Measurements from ENCODE around the gene SLC16A11. TPM values are rescaled to one million over a fixed set of nuclear protein-coding genes. Genes with fewer than 3 reads are reported as not detected.

Gene SLC16A11
- total RNA-seq, 1 donor from 2014 or later, result not detected

DNA sequence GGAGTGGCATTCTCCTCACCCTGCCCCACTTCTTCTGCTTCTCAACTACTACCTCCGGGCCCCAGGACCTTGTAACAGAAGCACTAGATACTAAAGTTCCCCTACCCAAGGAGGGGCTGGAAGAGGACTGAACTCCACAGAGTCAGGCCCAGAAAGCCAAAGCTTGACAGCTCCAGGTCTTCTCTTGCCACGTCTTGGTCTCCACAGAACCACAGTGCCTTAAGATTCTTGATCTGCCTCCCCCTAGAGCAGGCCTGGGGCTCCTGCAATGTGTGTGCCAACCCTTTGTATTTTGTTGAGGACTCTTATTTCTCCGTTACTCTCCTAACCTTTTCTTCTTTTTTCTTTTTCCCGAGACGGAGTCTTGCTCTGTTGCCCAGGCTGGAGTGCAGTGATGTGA, 4.1 kb downstream of the SLC16A11 start:
- Histone ChIP-seq H3K36me3 (ENCODE audit: control insufficient read depth, insufficient read depth, low read length) (no peaks in the 10 kb centered on the region), H3K4me3 (ENCODE audit: low read depth, low read length) (no peak overlapping the region), H3K27me3 (ENCODE audit: control insufficient read depth, insufficient read depth, low read length) (peaks cover 27% of the 10 kb centered on the region)
- DNase-seq (ENCODE audit: low read depth), result no peak
- TF ChIP-seq, protein P1, sequence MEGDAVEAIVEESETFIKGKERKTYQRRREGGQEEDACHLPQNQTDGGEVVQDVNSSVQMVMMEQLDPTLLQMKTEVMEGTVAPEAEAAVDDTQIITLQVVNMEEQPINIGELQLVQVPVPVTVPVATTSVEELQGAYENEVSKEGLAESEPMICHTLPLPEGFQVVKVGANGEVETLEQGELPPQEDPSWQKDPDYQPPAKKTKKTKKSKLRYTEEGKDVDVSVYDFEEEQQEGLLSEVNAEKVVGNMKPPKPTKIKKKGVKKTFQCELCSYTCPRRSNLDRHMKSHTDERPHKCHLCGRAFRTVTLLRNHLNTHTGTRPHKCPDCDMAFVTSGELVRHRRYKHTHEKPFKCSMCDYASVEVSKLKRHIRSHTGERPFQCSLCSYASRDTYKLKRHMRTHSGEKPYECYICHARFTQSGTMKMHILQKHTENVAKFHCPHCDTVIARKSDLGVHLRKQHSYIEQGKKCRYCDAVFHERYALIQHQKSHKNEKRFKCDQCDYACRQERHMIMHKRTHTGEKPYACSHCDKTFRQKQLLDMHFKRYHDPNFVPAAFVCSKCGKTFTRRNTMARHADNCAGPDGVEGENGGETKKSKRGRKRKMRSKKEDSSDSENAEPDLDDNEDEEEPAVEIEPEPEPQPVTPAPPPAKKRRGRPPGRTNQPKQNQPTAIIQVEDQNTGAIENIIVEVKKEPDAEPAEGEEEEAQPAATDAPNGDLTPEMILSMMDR (IDR thresholded peaks at IDR 0.05; ENCODE audit: insufficient read depth, low read length, poor library complexity, severe bottlenecking), result no peak

DNA sequence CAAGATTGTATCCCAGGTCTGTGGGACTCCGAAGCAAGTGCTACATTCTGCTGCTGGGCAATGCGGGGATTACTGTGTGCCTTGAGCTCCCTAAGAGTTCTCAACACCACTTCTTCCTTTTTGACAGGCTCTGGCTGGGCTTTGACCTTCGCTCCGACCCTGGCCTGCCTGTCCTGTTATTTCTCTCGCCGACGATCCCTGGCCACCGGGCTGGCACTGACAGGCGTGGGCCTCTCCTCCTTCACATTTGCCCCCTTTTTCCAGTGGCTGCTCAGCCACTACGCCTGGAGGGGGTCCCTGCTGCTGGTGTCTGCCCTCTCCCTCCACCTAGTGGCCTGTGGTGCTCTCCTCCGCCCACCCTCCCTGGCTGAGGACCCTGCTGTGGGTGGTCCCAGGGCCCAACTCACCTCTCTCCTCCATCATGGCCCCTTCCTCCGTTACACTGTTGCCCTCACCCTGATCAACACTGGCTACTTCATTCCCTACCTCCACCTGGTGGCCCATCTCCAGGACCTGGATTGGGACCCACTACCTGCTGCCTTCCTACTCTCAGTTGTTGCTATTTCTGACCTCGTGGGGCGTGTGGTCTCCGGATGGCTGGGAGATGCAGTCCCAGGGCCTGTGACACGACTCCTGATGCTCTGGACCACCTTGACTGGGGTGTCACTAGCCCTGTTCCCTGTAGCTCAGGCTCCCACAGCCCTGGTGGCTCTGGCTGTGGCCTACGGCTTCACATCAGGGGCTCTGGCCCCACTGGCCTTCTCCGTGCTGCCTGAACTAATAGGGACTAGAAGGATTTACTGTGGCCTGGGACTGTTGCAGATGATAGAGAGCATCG, 5.6 kb downstream of the SLC16A11 start:
- TF ChIP-seq, protein P1 (IDR thresholded peaks at IDR 0.05; ENCODE audit: insufficient read depth, low read length, poor library complexity, severe bottlenecking), result no peak
- Histone ChIP-seq H3K36me3 (ENCODE audit: control insufficient read depth, insufficient read depth, low read length) (no peaks in the 10 kb centered on the region), H3K27me3 (ENCODE audit: control insufficient read depth, insufficient read depth, low read length) (peaks cover 16% of the 10 kb centered on the region), H3K4me3 (ENCODE audit: low read depth, low read length) (no peak overlapping the region)
- DNase-seq (ENCODE audit: low read depth), result no peak

DNA sequence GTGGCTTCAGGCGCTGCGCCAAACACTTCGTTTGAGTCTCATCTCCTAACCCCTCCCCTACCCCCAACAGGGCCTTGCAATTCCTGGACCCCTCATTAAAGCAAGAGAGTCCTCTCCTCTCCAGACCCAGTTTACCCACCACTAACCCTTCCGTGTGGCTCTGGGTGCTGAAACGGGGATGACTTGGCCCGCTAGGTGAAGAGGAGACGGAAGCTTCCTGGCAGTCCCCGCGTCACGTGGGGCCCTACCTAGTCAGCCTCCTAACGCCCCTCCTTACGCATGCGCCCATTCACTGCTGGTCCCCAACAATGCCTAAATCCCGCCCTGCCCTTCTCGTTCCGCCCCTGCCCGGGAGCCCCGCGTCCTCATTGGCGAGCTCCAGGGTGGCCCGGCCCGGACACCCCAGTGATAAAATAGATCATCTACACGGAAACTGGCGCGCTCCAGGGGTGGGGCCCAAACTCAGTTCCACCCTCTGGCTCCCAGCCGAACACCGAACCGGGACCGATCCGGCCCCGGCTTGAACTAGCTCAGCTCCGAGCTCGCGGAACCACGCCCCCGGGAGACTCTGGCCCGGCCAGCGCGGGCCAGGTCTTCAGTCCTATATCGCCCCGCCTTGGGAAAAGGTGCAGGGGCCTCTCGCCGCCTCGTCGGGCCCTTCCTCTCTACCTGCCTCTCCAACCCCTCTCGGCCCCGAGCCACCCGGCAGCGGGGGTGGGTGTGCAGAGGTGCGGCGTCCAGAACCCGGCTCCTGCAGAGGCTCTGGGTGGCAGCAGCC, 8.1 kb downstream of the SLC16A11 start, which contains the start of gene SLC16A13:
Gene SLC16A13 (plus strand): TSS at position 425 of the 778 bp plus-strand sequence. CDS start 368 bp downstream, outside the sequence.
- Histone ChIP-seq H3K27me3 (ENCODE audit: control insufficient read depth, insufficient read depth, low read length) (no peaks in the 10 kb centered on the region), H3K4me3 (ENCODE audit: low read depth, low read length) (peak within 1 kb of the TSS; percentile 66), H3K36me3 (ENCODE audit: control insufficient read depth, insufficient read depth, low read length) (no peaks in the 10 kb centered on the region)
- DNase-seq (ENCODE audit: low read depth), result peak; percentile 88
- TF ChIP-seq, protein P1 (IDR thresholded peaks at IDR 0.05; ENCODE audit: insufficient read depth, low read length, poor library complexity, severe bottlenecking), result no peak

DNA sequence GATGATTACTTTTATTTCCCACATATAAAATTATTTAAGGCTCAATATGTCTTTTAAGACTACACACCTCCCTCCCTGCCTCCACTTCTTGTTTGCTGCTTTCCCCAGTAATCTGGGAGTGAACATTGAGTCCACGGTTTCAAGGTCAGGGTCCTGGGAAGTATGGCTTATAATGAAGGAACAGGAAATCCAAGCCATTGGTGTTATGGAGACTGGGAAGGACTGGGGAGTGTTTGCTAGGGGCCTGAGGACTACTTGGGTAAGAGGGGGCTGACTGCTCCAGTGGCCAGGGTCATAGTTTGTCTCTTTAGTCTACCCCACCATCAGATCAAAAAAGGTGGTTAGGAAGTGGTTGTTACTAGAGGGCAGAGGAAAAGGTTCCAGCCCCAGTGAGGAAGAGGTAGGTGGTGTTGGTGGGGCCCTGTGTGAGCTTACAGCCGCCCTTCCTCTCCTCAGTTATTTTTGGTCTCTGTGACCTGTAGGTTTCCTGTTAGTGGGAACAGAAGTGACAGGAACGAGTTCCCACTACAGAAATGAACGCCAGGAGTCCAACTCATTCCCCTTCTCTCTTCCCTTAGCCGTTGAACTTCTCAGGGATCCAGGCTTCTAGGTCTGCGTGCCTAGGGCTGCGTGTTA, 8.8 kb downstream of the SLC16A11 start:
- H3K4me3 ChIP-seq (ENCODE audit: low read depth, low read length), result peak overlapping the region; percentile 66
- TF ChIP-seq, protein P1 (IDR thresholded peaks at IDR 0.05; ENCODE audit: insufficient read depth, low read length, poor library complexity, severe bottlenecking), result no peak
- H3K27me3 ChIP-seq (ENCODE audit: control insufficient read depth, insufficient read depth, low read length), result no peaks in the 10 kb centered on the region
- H3K36me3 ChIP-seq (ENCODE audit: control insufficient read depth, insufficient read depth, low read length), result no peaks in the 10 kb centered on the region
- DNase-seq (ENCODE audit: low read depth), result no peak

DNA sequence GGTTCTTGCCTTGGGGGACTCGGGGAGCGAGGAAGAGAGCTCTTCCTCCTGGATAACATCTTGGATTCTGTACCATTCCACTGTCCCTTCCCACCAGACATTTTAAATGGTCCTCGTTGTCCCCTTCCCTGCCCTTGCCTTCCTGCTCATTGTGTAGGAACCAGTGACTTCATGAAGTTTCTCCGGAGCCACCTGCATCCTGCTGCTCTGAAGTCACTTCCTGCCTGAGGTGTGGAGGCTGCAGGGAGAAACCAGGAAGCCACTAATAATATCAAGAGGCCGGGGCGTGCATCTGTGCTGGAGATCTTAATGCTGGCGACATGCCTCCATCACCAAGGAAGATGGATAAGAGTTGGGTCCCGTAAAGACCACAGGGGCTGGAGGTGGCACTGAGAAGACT, 14.2 kb downstream of the SLC16A11 start:
- no peak overlapping the region for H3K4me3 ChIP-seq (ENCODE audit: low read depth, low read length)
- H3K36me3 ChIP-seq (ENCODE audit: control insufficient read depth, insufficient read depth, low read length), result no peaks in the 10 kb centered on the region
- no peaks in the 10 kb centered on the region for H3K27me3 ChIP-seq (ENCODE audit: control insufficient read depth, insufficient read depth, low read length)
- no peak for DNase-seq (ENCODE audit: low read depth)
- TF ChIP-seq, protein P1 (IDR thresholded peaks at IDR 0.05; ENCODE audit: insufficient read depth, low read length, poor library complexity, severe bottlenecking), result no peak
